Right lobe of liver (tissue), 6 donors: ENCODE measurements around the gene YAP1. TPM values are rescaled to one million over a fixed set of nuclear protein-coding genes. Genes with fewer than 3 reads are reported as not detected.

Experiments used
- ATAC-seq, 4 donors: fragments of 200-7000 bp; cut with Tn5 transposase; one replicate each; pipeline ENCODE4 v1.9.1; 2020; ENCODE audit warnings: mild to moderate bottlenecking in 4 of 4, moderate library complexity in 4 of 4
- DNase-seq, 3 donors: peaks; one replicate each; pipeline ENCODE4 v3.0.0-alpha.2; 2020
- H3K27ac ChIP-seq, 3 donors: fragments of 200-600 bp; one replicate each; pipeline ENCODE4 v1.8.0; 2022
- H3K27me3 ChIP-seq, 2 donors: fragments of 200-600 bp; one replicate each; pipeline ENCODE4 v1.8.0; 2022
- H3K36me3 ChIP-seq, 4 donors: fragments of 200-600 bp; sonication (generic) in 1 of 4; one replicate each; pipeline versions ENCODE4 v1.5.1 to v1.8.0; 2017 to 2022; ENCODE audit warnings: control low read depth in 1 of 4
- H3K4me1 ChIP-seq, 4 donors: fragments of 200-600 bp; sonication (generic) in 1 of 4; one replicate each; pipeline versions ENCODE4 v1.5.1 to v1.8.0; 2017 to 2022; ENCODE audit warnings: control low read depth in 1 of 4
- H3K4me3 ChIP-seq, 3 donors: fragments of 200-600 bp; one replicate each; pipeline ENCODE4 v1.8.0; 2022
- H3K9me3 ChIP-seq, 4 donors: fragments of 200-600 bp; sonication (generic) in 1 of 4; one replicate each; pipeline versions ENCODE4 v1.5.1 to v1.8.0; 2017 to 2022; ENCODE audit warnings: control low read depth in 1 of 4
- POLR2A ChIP-seq: fragments of 450-650 bp; IDR thresholded peaks from one replicate; pipeline ENCODE4 v1.6.1; 2017; ENCODE audit warnings: antibody characterized with exemption, mild to moderate bottlenecking
- WGBS: methylation state at CpG from one replicate; pipeline ENCODE4 v1.1.6; 2018; ENCODE audit warnings: low coverage, low lambda C conversion rate; ENCODE audit not compliant: insufficient coverage; ENCODE audit errors: missing lambda C conversion rate; 5-methylcytosine and 5-hydroxymethylcytosine counted together
- intact Hi-C, 2 donors: fragments of 100-400 bp; cut with DNase I; formaldehyde crosslinking; loops; one replicate each; pipeline versions ENCODE4 v1.11.2 to v1.14.1; 2022
- total RNA-seq, 6 experiments: library from RNA; depleted of rRNA in 2 of 6; stranded (reverse); fragments of >200 nt in 2 of 6; fragmentation: NEBNext Ultra II Directional in 3 of 6; extraction: Animal tissue kit (Norgen Biotek cat#: 25700) in 3 of 6; gene quantifications; one replicate each; pipeline versions ENCODE4 v1.1.0 to v1.2.4, GENCODE V29; 2016 to 2023
- TF ChIP-seq, protein P1 (sequence below), 4 donors: fragments of 200-600 bp in 3 of 4; fragments of 450-650 bp in 1 of 4; IDR thresholded peaks; one replicate each; pipeline versions ENCODE4 v1.5.1 to v1.8.0; 2016 to 2022; ENCODE audit warnings: antibody characterized with exemption in 4 of 4, mild to moderate bottlenecking in 2 of 4
- donor health status: DM: no; HTN: yes; CAD: no.
- donor health status: DM: no; HTN: no; CAD: no.
- donor health status: DM: no; HTN: no; CAD: no.
- donor health status: DM: no; HTN: yes; CAD: no.
- donor health status: DM: no; HTN: yes; CAD: no.

YAP1 gene
- total RNA-seq, 6 experiments from 2014 or later = 17.9 to 60.5 (median 36.3) TPM

GRCh38 chr11:102184269-102184987, 74.2 kb downstream of the YAP1 start:
- WGBS = 61% methylated on average over 3 of the region's 3 CpGs
- Histone ChIP-seq H3K36me3 (no peaks in the 10 kb centered on the region), H3K27ac (no peak overlapping the region), H3K27me3 (no peaks in the 10 kb centered on the region), H3K4me1 (no peaks in the 10 kb centered on the region), H3K9me3 (no peaks in the 10 kb centered on the region), H3K4me3 (no peak overlapping the region)
- DNase-seq = no peak
- intact Hi-C loops = no loop called here
- no peak for ATAC-seq
- TF ChIP-seq POLR2A = no peak
- TF ChIP-seq, protein P1, sequence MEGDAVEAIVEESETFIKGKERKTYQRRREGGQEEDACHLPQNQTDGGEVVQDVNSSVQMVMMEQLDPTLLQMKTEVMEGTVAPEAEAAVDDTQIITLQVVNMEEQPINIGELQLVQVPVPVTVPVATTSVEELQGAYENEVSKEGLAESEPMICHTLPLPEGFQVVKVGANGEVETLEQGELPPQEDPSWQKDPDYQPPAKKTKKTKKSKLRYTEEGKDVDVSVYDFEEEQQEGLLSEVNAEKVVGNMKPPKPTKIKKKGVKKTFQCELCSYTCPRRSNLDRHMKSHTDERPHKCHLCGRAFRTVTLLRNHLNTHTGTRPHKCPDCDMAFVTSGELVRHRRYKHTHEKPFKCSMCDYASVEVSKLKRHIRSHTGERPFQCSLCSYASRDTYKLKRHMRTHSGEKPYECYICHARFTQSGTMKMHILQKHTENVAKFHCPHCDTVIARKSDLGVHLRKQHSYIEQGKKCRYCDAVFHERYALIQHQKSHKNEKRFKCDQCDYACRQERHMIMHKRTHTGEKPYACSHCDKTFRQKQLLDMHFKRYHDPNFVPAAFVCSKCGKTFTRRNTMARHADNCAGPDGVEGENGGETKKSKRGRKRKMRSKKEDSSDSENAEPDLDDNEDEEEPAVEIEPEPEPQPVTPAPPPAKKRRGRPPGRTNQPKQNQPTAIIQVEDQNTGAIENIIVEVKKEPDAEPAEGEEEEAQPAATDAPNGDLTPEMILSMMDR (IDR thresholded peaks at IDR 0.05) = no peak

- 64% methylated on average over 4 of the region's 6 CpGs for WGBS
Observed at GRCh38 chr11:102186551-102187191, 76.4 kb downstream of the YAP1 start.

DNA sequence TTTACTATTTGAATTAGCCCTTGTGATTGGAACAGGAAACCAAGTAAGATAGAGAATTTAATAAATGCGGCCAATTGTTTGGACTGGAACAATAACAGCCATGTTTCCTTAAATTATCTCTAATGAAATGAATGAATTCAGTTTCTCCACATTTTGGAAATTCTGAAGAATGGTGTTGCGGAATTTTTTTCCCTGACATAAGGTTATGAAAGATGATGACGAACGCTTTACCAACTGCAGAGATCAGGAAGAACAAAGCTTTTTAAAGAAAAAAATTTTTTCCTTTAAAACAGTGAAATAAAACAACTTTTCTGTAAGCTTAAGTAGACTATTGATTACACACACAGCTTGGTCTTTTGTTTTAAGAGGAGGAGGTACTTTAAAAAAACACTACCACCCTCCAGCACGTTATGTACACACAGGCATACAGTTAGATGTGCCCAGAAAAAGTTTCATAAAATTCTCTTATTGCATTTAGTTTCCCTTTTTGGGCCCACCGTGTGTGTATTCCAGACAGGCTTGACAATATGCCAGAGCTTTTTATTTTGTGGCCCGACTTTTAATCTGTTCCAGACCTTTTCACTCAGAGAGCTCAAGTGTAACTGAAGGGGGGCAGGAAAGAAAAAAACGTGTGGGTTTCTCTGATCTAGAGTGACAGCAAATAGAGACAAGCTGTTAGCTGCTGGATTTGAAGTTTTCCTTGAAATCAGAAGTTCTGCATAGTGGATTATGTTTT, 77.3 kb downstream of the YAP1 start:
- 55% methylated on average over 8 of the region's 8 CpGs for WGBS
- no peak overlapping the region for H3K27ac ChIP-seq
- H3K9me3 ChIP-seq = no peaks in the 10 kb centered on the region
- ATAC-seq (no peak), DNase-seq (no peak)
- intact Hi-C loops = no loop called here
- no peaks in the 10 kb centered on the region for H3K27me3 ChIP-seq
- H3K4me3 ChIP-seq = no peak overlapping the region
- peaks cover 0 to 7% (median 2%) of the 10 kb centered on the region in 4 donors for H3K4me1 ChIP-seq
- H3K36me3 ChIP-seq = no peaks in the 10 kb centered on the region
- TF ChIP-seq, protein P1 (IDR thresholded peaks at IDR 0.05) = no peak
- TF ChIP-seq POLR2A = no peak

More at GRCh38 chr11:102186551-102187191, 76.4 kb downstream of the YAP1 start:
- TF ChIP-seq POLR2A = no peak
- TF ChIP-seq, protein P1 (IDR thresholded peaks at IDR 0.05) = no peak
- DNase-seq = no peak
- no peak for ATAC-seq
- no peaks in the 10 kb centered on the region for H3K36me3 ChIP-seq
- H3K27ac ChIP-seq = no peak overlapping the region
- intact Hi-C loops = no loop called here
- H3K4me3 ChIP-seq = no peak overlapping the region
- peaks cover 0 to 2% (median 0%) of the 10 kb centered on the region in 4 donors for H3K4me1 ChIP-seq
- no peaks in the 10 kb centered on the region for H3K9me3 ChIP-seq
- H3K27me3 ChIP-seq = no peaks in the 10 kb centered on the region

- H3K27ac ChIP-seq = no peak overlapping the region
- no peaks in the 10 kb centered on the region for H3K27me3 ChIP-seq
- no peaks in the 10 kb centered on the region for H3K9me3 ChIP-seq
- H3K36me3 ChIP-seq = no peaks in the 10 kb centered on the region
- H3K4me1 ChIP-seq = peaks cover 0 to 16% (median 2%) of the 10 kb centered on the region in 4 donors
- ATAC-seq (no peak), DNase-seq (no peak)
- WGBS = 87% methylated on average over 5 of the region's 5 CpGs
- H3K4me3 ChIP-seq = no peak overlapping the region
- intact Hi-C loops = no loop called here
- no peak for TF ChIP-seq POLR2A
- TF ChIP-seq, protein P1 (IDR thresholded peaks at IDR 0.05) = no peak
Observed at GRCh38 chr11:102188488-102188887, 78.2 kb downstream of the YAP1 start.
